Trophoblast cell (in vitro differentiated cells and primary cell): Measurements from ENCODE around the gene ZNF804A.

Experiments
- DNase-seq, 2 donors: peaks; one replicate each; pipeline ENCODE4 v3.0.0-alpha.2; 2016
- H2AFZ ChIP-seq: 2 replicates; pipeline ENCODE4 v1.6.1; 2013; ENCODE audit warnings: low read length, moderate library complexity, mild to moderate bottlenecking; ENCODE audit not compliant: insufficient read depth, poor library complexity
- H2AK5ac ChIP-seq: 2 replicates; pipeline ENCODE4 v1.6.1; 2013; ENCODE audit warnings: mild to moderate bottlenecking, low read length
- H2BK120ac ChIP-seq: 2 replicates; pipeline ENCODE4 v1.6.1; 2013; ENCODE audit warnings: low read length, mild to moderate bottlenecking, moderate library complexity; ENCODE audit not compliant: insufficient read depth, poor library complexity
- H2BK12ac ChIP-seq: 2 replicates; pipeline ENCODE4 v1.6.1; 2013; ENCODE audit warnings: mild to moderate bottlenecking, low read length, moderate library complexity
- H2BK5ac ChIP-seq: 2 replicates; pipeline ENCODE4 v1.6.1; 2013; ENCODE audit warnings: low read length, low read depth, moderate library complexity, mild to moderate bottlenecking; ENCODE audit not compliant: poor library complexity
- H3K14ac ChIP-seq: 2 replicates; pipeline ENCODE4 v1.6.1; 2013; ENCODE audit warnings: mild to moderate bottlenecking, low read length
- H3K18ac ChIP-seq: 2 replicates; pipeline ENCODE4 v1.6.1; 2013; ENCODE audit warnings: mild to moderate bottlenecking, low read length
- H3K23ac ChIP-seq: 2 replicates; pipeline ENCODE4 v1.6.1; 2013; ENCODE audit warnings: low read length
- H3K27ac ChIP-seq: 2 replicates; pipeline ENCODE4 v1.5.1; 2013; ENCODE audit warnings: low read depth, mild to moderate bottlenecking, inconsistent platforms, low read length, moderate library complexity
- H3K27me3 ChIP-seq: 2 replicates; pipeline ENCODE4 v1.6.1; 2013; ENCODE audit warnings: inconsistent platforms, mild to moderate bottlenecking, low read length, moderate library complexity; ENCODE audit not compliant: insufficient read depth
- H3K36me3 ChIP-seq, 2 experiments: 1 replicate in 1 of 2; 2 replicates in 1 of 2; pipeline ENCODE4 v1.6.1; 2013; ENCODE audit warnings: low read length in 2 of 2, mild to moderate bottlenecking in 2 of 2, moderate library complexity in 1 of 2; ENCODE audit not compliant: insufficient read depth in 2 of 2, control insufficient read depth in 1 of 2
- H3K4ac ChIP-seq: 2 replicates; pipeline ENCODE4 v1.6.1; 2013; ENCODE audit warnings: low read depth, mild to moderate bottlenecking, low read length, moderate library complexity
- H3K4me1 ChIP-seq, 2 experiments: 1 replicate in 1 of 2; 2 replicates in 1 of 2; pipeline ENCODE4 v1.6.1; 2013; ENCODE audit warnings: low read length in 2 of 2, mild to moderate bottlenecking in 2 of 2, moderate library complexity in 1 of 2; ENCODE audit not compliant: insufficient read depth in 2 of 2, control insufficient read depth in 1 of 2
- H3K4me2 ChIP-seq: 2 replicates; pipeline ENCODE4 v1.6.1; 2013; ENCODE audit warnings: inconsistent platforms, mild to moderate bottlenecking, low read length, moderate library complexity
- H3K4me3 ChIP-seq: 2 replicates; pipeline ENCODE4 v1.5.1; 2013; ENCODE audit warnings: mild to moderate bottlenecking, low read depth, low read length, inconsistent platforms
- H3K79me1 ChIP-seq: one replicate; pipeline ENCODE4 v1.6.1; 2013; ENCODE audit warnings: low read length
- H3K79me2 ChIP-seq: 2 replicates; pipeline ENCODE4 v1.6.1; 2013; ENCODE audit warnings: low read length, mild to moderate bottlenecking; ENCODE audit not compliant: control insufficient read depth, insufficient read depth, poor library complexity
- H3K9ac ChIP-seq: 2 replicates; pipeline ENCODE4 v1.6.1; 2013; ENCODE audit warnings: mild to moderate bottlenecking, low read length
- H3K9me3 ChIP-seq: 2 replicates; pipeline ENCODE4 v1.6.1; 2013; ENCODE audit warnings: low read depth, mild to moderate bottlenecking, control low read depth, inconsistent platforms, low read length; ENCODE audit not compliant: insufficient read depth
- H4K12ac ChIP-seq: 2 replicates; pipeline ENCODE4 v1.6.1; 2013; ENCODE audit warnings: low read depth, mild to moderate bottlenecking, low read length, moderate library complexity
- H4K8ac ChIP-seq: 2 replicates; pipeline ENCODE4 v1.6.1; 2013; ENCODE audit warnings: low read depth, mild to moderate bottlenecking, low read length, moderate library complexity
- H4K91ac ChIP-seq: one replicate; pipeline ENCODE4 v1.6.1; 2013; ENCODE audit warnings: low read depth, mild to moderate bottlenecking, low read length, moderate library complexity
- WGBS: extraction: QIAGEN DNeasy Blood & Tissue Kit; methylation state at CpG from one replicate; pipeline ENCODE4 v1.1.7; 2013; ENCODE audit warnings: missing lambda C conversion rate; ENCODE audit not compliant: insufficient read length, insufficient coverage; ENCODE audit errors: extremely low coverage; 5-methylcytosine and 5-hydroxymethylcytosine counted together

Gene ZNF804A

DNA sequence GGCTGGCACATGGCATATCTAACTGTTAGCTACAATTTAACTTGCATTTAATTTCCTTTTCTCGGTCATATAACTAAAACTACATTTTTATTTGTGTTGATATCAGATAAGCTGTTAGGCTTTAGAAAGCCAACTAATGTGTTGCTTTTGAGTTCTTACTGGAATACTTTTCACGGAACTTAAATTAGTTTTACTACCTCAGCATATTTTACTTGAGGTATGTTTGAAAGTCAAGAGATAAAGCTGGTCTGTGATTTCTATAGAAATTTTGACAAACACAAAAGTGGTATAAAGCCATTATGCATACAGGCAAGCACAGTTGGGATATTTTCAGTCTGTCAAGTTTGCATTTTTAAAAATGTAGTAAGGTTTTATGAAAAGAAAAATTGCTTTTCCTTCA lies 162.6 kb downstream of the ZNF804A start:
- Histone ChIP-seq H2BK120ac (no peak overlapping the region), H3K4ac (no peak overlapping the region), H3K9me3 (no peaks in the 10 kb centered on the region), H3K79me2 (no peaks in the 10 kb centered on the region), H3K27ac (no peak overlapping the region), H3K4me1 (no peaks in the 10 kb centered on the region), H3K14ac (no peak overlapping the region), H2AK5ac (no peak overlapping the region), H3K79me1 (no peaks in the 10 kb centered on the region), H2BK5ac (no peak overlapping the region), H4K12ac (no peak overlapping the region), H3K4me2 (no peak overlapping the region), H3K23ac (no peak overlapping the region), H3K9ac (no peak overlapping the region), H3K27me3 (no peaks in the 10 kb centered on the region), H2AFZ (no peak overlapping the region), H4K8ac (no peak overlapping the region), H3K36me3 (no peaks in the 10 kb centered on the region), H3K4me3 (no peak overlapping the region), H3K18ac (no peak overlapping the region), H4K91ac (no peak overlapping the region), H2BK12ac (no peak overlapping the region)
- DNase-seq = no peak
- no CpG with 5 or more reads among the region's 2 CpGs for WGBS

DNA sequence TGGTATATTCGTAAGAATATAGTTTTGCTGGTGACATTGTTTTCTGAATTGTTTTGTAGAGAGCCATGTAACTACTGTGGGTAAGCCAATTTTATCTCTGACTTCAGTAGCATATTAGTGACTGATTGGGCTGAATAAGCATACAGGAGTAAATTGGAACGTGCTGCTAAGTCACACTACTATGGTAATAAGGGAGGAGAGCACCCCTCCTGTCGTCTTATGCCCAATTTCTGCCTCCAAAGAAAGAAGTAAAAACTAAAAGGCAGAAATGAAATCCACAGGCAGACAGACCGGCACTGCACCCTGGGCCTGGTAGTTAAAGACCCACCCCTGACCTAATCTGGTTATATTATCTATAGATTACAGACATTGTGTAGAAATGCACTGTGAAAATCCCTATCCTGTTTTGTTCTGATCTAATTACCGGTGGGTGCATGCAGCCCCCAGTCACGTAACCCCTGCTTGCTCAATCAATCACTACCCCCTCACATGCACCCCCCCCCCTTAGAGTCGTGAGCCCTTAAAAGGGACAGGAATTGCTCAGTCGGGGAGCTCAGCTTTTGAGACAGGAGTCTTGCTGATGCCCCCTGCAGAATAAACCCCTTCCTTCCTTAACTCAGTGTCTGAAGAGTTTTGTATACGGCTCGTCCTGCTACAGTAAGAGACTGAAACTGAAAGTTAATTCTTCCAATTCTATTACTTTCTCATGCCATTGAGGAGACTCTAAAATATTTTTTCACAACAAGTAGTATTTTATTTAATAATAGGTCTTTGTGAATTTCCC lies 167.0 kb downstream of the ZNF804A start:
- H3K4me2 ChIP-seq = no peak overlapping the region
- H3K36me3 ChIP-seq = no peaks in the 10 kb centered on the region
- H3K14ac ChIP-seq = no peak overlapping the region
- H2BK120ac ChIP-seq = no peak overlapping the region
- no peak overlapping the region for H3K4me3 ChIP-seq
- WGBS = no CpG with 5 or more reads among the region's 10 CpGs
- no peak overlapping the region for H3K23ac ChIP-seq
- no peak overlapping the region for H2BK12ac ChIP-seq
- H3K4ac ChIP-seq = no peak overlapping the region
- H3K27me3 ChIP-seq = no peaks in the 10 kb centered on the region
- H4K8ac ChIP-seq = no peak overlapping the region
- no peak overlapping the region for H2AFZ ChIP-seq
- H2AK5ac ChIP-seq = no peak overlapping the region
- DNase-seq = no peak
- no peak overlapping the region for H4K91ac ChIP-seq
- no peaks in the 10 kb centered on the region for H3K4me1 ChIP-seq
- no peak overlapping the region for H3K27ac ChIP-seq
- H3K79me1 ChIP-seq = no peaks in the 10 kb centered on the region
- H3K79me2 ChIP-seq = no peaks in the 10 kb centered on the region
- H4K12ac ChIP-seq = no peak overlapping the region
- H3K9me3 ChIP-seq = no peaks in the 10 kb centered on the region
- H2BK5ac ChIP-seq = no peak overlapping the region
- no peak overlapping the region for H3K9ac ChIP-seq
- no peak overlapping the region for H3K18ac ChIP-seq

- no peaks in the 10 kb centered on the region for H3K79me2 ChIP-seq
- H2BK5ac ChIP-seq = no peak overlapping the region
- no peaks in the 10 kb centered on the region for H3K9me3 ChIP-seq
- H4K8ac ChIP-seq = no peak overlapping the region
- no peak overlapping the region for H3K14ac ChIP-seq
- no peak overlapping the region for H3K9ac ChIP-seq
- no peak overlapping the region for H2BK120ac ChIP-seq
- H2AFZ ChIP-seq = no peak overlapping the region
- H3K4ac ChIP-seq = no peak overlapping the region
- no CpG with 5 or more reads among the region's 3 CpGs for WGBS
- no peak overlapping the region for H3K18ac ChIP-seq
- H3K36me3 ChIP-seq = no peaks in the 10 kb centered on the region
- no peak overlapping the region for H2BK12ac ChIP-seq
- DNase-seq = no peak
- H3K4me2 ChIP-seq = no peak overlapping the region
- H3K27ac ChIP-seq = no peak overlapping the region
- H3K4me1 ChIP-seq = no peaks in the 10 kb centered on the region
- H3K27me3 ChIP-seq = no peaks in the 10 kb centered on the region
- H3K4me3 ChIP-seq = no peak overlapping the region
- H3K23ac ChIP-seq = no peak overlapping the region
- no peak overlapping the region for H2AK5ac ChIP-seq
- H4K91ac ChIP-seq = no peak overlapping the region
- H4K12ac ChIP-seq = no peak overlapping the region
- no peaks in the 10 kb centered on the region for H3K79me1 ChIP-seq
Measured at GRCh38 chr2:184767059-184767458, 168.7 kb downstream of the ZNF804A start.

DNA sequence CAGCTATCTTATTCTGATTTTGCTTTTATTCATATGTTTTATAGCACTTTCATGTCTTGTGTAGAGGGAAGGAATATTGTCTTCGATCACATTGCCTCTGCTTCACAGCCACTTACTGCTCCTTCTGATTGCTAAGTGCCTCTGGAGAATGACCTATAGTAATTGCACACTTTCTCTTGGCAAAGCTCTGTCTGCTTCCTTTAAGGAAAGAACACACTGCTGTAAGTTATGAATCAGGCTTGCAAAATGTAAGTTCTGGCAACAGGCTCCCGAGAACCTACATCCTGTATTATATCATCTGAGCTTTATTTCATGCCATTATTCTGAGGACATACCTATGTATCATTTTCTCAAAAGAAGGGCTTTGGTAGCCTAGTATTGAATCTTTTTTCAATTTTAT lies 170.7 kb downstream of the ZNF804A start:
- Histone ChIP-seq H3K18ac (no peak overlapping the region), H3K36me3 (no peaks in the 10 kb centered on the region), H2BK5ac (no peak overlapping the region), H3K4me2 (no peak overlapping the region), H4K91ac (no peak overlapping the region), H4K8ac (no peak overlapping the region), H3K27ac (no peak overlapping the region), H3K4me3 (no peak overlapping the region), H3K27me3 (no peaks in the 10 kb centered on the region), H3K9ac (no peak overlapping the region), H3K9me3 (no peaks in the 10 kb centered on the region), H3K79me1 (no peaks in the 10 kb centered on the region), H2AK5ac (no peak overlapping the region), H3K23ac (no peak overlapping the region), H2BK120ac (no peak overlapping the region), H2BK12ac (no peak overlapping the region), H3K79me2 (no peaks in the 10 kb centered on the region), H2AFZ (no peak overlapping the region), H4K12ac (no peak overlapping the region), H3K4me1 (no peaks in the 10 kb centered on the region), H3K4ac (no peak overlapping the region), H3K14ac (no peak overlapping the region)
- no peak for DNase-seq
- no CpG with 5 or more reads among the region's 2 CpGs for WGBS
